NCI-H2227 treated with DMSO at 0.1 percent for 48 hours (cell line): Measurements from ENCODE around the gene COBLL1.

Experiments
- DNase-seq: peaks from one replicate; lab custom pipeline; 2025; lab: John Stamatoyannopoulos, UW

Gene COBLL1

GRCh38 chr2:164816900-164817299 is 24.7 kb downstream of the COBLL1 start:
- DNase-seq: no peak

DNA sequence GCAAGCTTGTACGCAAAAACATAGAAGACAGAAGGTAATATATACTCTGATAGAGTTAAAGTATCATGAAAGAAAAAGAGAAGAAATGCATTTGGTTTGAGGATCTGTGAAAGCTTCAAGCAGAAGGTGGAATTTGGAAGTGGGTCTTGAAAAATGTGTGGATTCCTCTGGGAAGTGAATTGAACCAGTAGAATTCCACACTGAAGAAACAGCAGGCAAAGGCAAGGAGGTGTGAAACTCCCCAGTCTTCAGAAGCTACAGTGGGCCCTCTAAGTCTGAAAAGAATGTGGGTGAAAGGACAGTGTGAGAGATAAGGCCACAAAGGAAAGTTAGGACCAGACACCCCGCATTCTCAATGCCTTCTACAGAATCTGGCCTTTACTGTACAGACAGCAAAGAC is 25.6 kb downstream of the COBLL1 start:
- no peak for DNase-seq

- no peak for DNase-seq
These were observed 26.4 kb downstream of the COBLL1 start for GRCh38 chr2:164815071-164815793.

DNA sequence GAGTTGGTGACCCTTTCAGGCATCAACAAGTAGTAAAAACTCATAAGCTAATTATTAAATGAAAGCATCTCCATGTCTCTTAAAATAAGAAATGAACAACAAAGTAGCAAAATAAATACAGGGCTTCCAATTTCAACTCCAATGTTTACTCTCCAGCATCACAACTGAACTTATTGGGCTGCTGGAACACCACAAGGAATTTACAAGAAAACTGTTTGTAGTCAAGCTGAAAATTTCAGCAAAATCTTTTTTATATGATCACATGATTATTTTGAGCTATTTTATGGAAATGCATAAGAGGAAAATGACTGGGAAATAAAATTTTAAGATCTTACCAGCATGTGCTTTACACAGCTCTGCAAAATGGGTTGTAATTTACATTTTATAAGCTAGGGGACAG is 28.1 kb downstream of the COBLL1 start:
- DNase-seq: no peak

DNA sequence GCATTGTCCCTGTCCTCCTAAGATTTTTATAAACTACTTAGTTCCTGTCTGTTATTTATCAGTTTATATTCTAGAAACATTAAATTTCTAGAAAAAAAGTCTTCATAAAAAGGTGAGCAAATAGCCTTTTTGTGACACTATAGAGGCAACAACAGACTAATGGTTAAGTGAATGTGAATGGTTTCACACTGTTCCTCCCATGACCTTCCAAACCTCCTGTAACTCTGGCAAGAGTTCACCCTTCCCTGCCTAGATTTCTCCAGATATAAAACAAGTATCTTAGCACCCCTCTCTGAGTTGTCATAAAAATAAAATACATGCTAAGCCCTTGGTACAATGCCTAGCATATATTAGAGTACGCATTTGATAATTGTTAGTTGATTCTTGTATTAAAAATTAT is 29.2 kb downstream of the COBLL1 start:
- no peak for DNase-seq

GRCh38 chr2:164811819-164812218 is 29.8 kb downstream of the COBLL1 start:
- no peak for DNase-seq

DNA sequence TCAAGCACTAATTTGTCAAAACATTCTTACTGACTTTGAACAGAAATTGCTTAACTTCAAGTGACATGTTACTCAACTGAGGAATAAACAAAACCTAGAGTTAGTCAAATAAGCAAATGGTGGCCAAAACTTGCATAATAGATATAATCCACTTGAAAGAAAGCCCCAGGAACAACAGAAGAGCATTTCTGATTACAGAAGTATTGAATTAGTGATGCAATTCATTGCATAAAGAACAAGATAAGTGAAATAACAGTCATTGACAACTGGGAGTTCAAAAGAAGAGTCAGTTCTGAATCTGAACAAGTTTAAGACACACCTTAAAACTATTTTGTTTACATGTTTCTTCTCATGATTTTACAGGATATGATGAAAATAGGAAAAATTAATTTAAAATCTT is 30.8 kb downstream of the COBLL1 start:
- no peak for DNase-seq

DNA sequence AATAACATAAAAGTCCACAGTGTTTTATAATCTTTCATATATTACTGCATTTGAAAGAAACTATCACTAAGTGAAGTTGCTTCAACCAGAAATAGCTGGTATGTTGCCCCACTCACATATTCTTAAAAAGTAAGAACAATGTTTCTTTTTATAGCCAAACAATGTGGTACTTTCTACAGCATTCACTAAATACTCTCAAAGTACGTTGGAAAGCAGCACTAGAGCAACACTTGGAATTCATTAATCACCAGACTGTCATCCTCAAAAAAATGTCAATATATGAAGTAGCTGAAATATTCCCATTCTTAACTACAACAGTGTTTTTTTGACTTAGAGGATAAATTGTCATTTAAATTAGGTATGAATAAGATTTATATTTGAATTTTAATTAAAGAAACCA is 32.8 kb downstream of the COBLL1 start:
- no peak for DNase-seq

DNA sequence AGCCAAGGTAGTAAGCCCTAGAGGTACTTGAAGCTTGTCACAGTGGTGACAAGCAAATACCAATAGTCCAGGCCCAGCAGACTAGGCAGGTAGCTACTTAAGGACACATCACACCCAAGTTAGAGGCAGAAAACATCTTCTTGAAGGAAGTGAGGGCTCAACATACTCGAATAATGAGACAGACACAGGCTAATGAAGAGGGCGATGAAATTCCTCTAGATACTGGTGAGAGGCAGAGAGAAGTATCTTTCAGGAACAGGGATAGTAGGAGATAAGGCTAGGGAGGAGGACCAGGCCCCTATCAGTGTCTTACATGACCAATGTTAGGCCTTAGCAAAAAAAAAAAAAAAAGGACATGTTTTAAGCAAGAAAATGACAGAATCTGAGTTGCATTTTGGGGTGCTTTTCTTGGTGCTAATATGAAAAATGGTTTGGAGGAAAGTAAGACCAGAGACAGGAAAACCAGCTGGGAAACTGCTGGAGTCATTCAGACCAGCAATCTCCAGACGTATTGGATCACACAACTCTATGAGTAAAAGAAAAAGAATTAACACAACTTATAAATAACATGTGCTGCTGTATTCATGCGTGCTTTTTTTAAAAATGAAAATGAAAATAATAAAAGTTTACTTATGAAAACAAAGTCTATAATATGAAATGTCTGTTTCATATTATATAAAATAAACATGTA is 37.7 kb downstream of the COBLL1 start:
- DNase-seq: no peak

DNA sequence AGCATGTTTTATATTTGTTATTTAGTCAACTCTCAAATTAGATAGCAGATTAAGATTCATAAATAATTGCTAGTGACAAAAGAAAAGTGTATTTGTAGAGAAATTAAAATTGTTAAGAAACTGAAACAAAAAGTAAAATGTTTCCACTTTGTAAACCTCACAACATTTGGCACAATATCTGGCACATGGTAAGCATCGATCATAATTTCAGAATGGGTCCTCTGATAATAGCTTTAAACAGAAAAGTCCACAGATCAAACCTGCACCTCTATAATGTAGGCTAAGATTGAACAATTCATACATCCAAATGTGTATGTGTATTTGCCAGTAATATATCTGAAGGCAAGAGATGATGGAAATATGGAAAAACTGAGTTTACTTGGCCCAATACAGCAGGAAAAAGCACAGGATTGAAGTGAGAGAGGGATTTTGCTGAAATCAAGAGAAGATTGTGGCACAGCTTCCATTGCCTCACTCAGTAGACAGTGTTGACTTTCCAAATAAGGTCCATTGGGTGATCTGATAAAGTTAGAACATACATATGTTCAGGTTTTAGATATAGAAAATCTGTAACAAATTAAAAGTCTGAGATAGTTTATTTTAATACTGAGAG is 39.4 kb downstream of the COBLL1 start:
- DNase-seq: no peak

DNA sequence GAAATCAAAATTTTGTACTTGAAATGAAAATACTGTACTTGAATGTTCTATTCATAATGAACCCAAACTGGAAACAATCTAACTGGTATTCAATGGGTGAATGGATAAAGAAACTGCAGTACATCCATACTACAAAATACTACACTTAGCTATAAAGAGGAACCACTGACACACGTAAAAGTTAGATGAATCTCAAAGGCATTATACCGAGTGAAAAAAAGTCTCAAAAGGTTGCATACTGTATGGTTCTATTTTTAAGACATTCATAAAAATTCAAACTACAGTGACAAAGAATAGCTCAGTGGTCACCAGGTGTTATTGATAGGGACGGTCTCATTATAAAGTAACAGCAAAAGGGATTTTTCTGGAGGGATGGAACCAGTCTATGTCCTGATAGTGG is 41.1 kb downstream of the COBLL1 start:
- no peak for DNase-seq

DNA sequence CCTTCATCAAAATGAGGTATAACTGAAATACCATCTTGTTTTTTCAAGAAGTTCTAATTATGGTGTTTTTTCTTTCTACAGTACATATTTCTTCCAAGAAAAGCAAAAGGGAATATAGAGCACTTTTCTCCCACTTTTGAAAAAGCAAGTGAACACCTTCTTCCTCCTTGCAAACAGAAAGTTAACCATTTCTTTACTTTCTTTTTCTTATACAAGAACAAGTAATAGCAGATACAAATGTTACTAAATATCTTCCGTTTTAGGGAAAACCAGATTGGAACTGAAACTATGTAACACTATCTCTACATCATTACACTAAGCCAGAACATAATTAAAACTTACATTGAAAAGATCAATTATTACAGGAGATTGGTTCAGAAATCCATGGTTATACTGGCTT is 44.0 kb downstream of the COBLL1 start:
- DNase-seq: no peak

DNA sequence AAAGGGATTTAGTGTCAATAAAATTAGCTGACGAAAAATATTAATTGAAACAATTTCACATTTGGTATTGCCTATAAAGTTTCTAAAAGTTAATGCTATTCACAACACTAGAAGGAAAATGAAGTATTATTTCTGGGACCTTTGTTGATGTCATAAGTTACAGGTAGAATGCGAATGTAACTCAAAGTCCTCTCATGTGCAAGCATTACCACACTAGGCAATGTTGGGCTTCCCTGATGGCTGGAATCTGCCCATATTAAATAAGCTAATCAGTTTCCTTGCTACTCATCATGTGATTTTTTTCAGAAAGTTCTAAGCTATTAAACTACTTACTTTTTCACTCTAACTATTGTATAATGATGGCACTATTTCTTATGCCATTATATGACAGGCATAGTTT is 44.6 kb downstream of the COBLL1 start:
- DNase-seq: no peak

GRCh38 chr2:164794432-164795231 is 47.0 kb downstream of the COBLL1 start:
- DNase-seq: no peak

DNA sequence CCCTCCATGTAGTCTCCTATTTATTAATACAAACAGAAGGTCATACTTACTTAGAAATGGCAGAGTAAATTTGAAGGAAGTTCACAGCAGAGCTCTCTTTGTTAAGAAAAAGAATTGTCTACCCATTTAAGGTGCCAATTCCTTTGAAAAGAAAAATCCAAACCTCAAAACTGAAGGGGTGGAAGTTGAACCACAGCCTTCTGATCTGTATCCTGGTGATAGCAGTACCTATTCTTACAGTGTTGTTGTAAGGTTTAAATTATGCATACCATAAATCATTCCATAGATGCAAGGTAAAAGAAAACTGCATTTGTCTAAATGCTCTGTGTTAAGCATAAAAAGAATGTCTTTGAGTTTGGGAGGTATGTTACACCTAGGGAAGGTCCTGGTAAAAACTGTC is 47.6 kb downstream of the COBLL1 start:
- DNase-seq: no peak

DNA sequence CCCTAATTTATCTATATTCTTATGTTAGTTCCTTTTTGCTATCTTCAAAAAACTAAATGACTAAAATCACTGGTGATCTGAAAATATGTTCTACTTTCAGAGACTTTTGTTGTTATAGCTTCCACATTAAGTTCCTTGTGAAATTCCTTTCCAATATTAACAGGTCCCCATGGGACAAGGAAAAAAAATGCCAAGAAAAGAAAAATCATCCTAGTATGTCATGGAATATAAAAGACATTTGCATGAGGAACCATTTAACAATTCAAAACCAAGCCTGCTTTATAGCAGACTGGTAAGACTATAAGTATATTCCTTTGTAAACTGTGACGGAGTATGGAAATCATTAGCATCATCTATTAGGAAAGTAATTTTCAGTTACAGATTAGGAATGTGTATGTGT is 48.1 kb downstream of the COBLL1 start:
- no peak for DNase-seq

- DNase-seq: no peak
These were observed 49.1 kb downstream of the COBLL1 start for GRCh38 chr2:164792316-164793170.

DNA sequence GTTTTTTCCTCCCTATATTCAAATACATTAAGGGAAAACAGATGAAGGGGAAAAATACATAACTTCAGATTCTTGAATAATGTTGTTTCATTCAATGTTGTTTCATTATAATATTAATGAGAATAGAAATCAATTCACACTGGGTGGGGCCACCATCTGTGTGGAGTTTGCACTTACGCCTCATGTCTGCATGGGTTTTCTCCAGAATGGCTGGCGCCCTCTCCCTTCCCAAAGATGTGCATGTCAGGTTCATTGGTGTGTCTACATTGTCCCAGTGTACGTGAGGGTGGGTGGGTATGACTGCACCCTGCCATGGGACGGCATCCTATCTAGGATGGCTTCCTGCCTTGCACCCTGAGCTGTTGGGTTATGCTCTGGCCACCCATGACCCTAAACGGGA is 51.7 kb downstream of the COBLL1 start:
- no peak for DNase-seq

GRCh38 chr2:164786787-164787186 is 54.8 kb downstream of the COBLL1 start:
- no peak for DNase-seq

DNA sequence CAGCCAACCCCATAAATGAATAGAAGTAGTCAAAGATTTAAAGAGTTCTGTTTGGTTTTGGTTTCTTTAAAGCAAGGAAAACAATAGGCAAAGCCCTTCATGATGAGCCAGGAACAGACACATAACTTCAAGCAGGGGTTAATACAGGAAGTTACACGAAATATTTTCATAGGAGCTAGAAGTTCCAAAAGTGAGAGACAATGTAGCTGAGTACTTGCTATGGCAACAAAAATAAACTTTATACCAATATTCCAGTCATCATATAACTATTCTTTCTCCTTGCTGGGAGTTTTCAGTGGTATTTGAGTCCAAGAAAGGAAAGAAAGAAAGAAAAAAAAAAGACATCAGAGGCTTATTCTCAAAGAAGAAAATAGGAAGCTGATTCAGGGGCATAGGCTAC is 56.2 kb downstream of the COBLL1 start:
- no peak for DNase-seq

DNA sequence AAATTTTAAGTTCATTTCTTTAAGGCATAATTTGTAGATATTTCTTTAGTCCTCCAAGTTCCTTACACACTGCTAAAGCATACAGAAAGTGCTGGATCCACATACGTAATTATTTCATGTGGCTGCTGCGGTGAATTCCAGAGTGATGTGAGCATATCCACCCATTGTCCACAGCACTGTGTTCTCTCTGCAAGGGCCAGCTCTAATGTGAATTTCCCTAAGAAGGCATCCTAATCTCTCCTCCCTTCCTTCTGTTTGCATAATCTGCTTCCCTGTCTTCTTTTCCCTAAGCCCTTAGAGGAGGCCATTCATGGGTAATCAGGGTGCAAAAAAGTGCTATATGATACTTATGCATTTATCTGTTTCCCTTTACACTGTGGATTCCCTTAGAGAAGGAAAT is 57.2 kb downstream of the COBLL1 start:
- DNase-seq: no peak

- DNase-seq: no peak
These were observed 59.3 kb downstream of the COBLL1 start for GRCh38 chr2:164782323-164782722.
